Neuronal stem cell (in vitro differentiated cells): ENCODE data around the gene NHEJ1. TPM values are rescaled to one million over a fixed set of nuclear protein-coding genes. Genes with fewer than 3 reads are reported as not detected.
A peak's percentile ranks its signal among the peaks of the same experiment; 100 is the strongest.

Experiments
- DNase-seq: peaks from one replicate; pipeline ENCODE4 v3.0.0-alpha.2; 2013; ENCODE audit warnings: low spot score
- H2AFZ ChIP-seq: one replicate; pipeline ENCODE4 v1.6.1; 2013; ENCODE audit warnings: mild to moderate bottlenecking, low read length, inconsistent platforms
- H2AK5ac ChIP-seq: 2 replicates; pipeline ENCODE4 v1.6.1; 2013; ENCODE audit warnings: low read depth, mild to moderate bottlenecking, inconsistent platforms, low read length, moderate library complexity, mixed read lengths
- H2BK120ac ChIP-seq: 2 replicates; pipeline ENCODE4 v1.6.1; 2013; ENCODE audit warnings: low read depth, mild to moderate bottlenecking, inconsistent platforms, low read length, moderate library complexity, mixed read lengths
- H2BK12ac ChIP-seq: one replicate; pipeline ENCODE4 v1.6.1; 2013; ENCODE audit warnings: low read length, inconsistent platforms
- H2BK15ac ChIP-seq: 2 replicates; pipeline ENCODE4 v1.6.1; 2013; ENCODE audit warnings: mild to moderate bottlenecking, low read length, inconsistent platforms, mixed read lengths
- H2BK5ac ChIP-seq: one replicate; pipeline ENCODE4 v1.6.1; 2013; ENCODE audit warnings: inconsistent platforms, mild to moderate bottlenecking, low read length, moderate library complexity
- H3K14ac ChIP-seq: one replicate; pipeline ENCODE4 v1.6.1; 2013; ENCODE audit warnings: low read length, inconsistent platforms
- H3K18ac ChIP-seq: 2 replicates; pipeline ENCODE4 v1.6.1; 2013; ENCODE audit warnings: low read length, inconsistent platforms
- H3K23ac ChIP-seq: 2 replicates; pipeline ENCODE4 v1.6.1; 2013; ENCODE audit warnings: low read depth, mild to moderate bottlenecking, mixed read lengths, low read length, inconsistent platforms; ENCODE audit not compliant: poor library complexity
- H3K27ac ChIP-seq: replicated peaks from 3 replicates; pipeline ENCODE4 v1.5.1; 2013; ENCODE audit warnings: low read length, inconsistent platforms
- H3K27me3 ChIP-seq, 3 experiments: 2 replicates each; pipeline ENCODE4 v1.6.1; 2013; ENCODE audit warnings: low read length in 3 of 3, mild to moderate bottlenecking in 2 of 3, inconsistent platforms in 1 of 3, low read depth in 1 of 3, mixed read lengths in 1 of 3, moderate library complexity in 1 of 3; ENCODE audit not compliant: control insufficient read depth in 3 of 3, insufficient read depth in 3 of 3
- H3K36me3 ChIP-seq, 2 donors: replicated peaks in 1 of 2; 2 replicates each; pipeline ENCODE4 v1.6.1; 2013; ENCODE audit warnings: low read length in 2 of 2; ENCODE audit not compliant: control insufficient read depth in 2 of 2, insufficient read depth in 2 of 2
- H3K4ac ChIP-seq: 2 replicates; pipeline ENCODE4 v1.6.1; 2013; ENCODE audit warnings: inconsistent platforms, mild to moderate bottlenecking, low read length, moderate library complexity
- H3K4me1 ChIP-seq, 2 donors: 1 replicate in 1 of 2; 2 replicates in 1 of 2; pipeline ENCODE4 v1.6.1; 2013; ENCODE audit warnings: low read length in 2 of 2, low read depth in 1 of 2; ENCODE audit not compliant: control insufficient read depth in 2 of 2, insufficient read depth in 1 of 2
- H3K4me2 ChIP-seq: one replicate; pipeline ENCODE4 v1.6.1; 2013; ENCODE audit warnings: mild to moderate bottlenecking, low read length, inconsistent platforms; ENCODE audit not compliant: insufficient read depth, poor library complexity, severe bottlenecking
- H3K4me3 ChIP-seq, 2 donors: 2 replicates each; pipeline ENCODE4 v1.5.1; 2013; ENCODE audit warnings: low read length in 2 of 2, mild to moderate bottlenecking in 2 of 2, inconsistent platforms in 1 of 2, moderate library complexity in 1 of 2
- H3K79me1 ChIP-seq: one replicate; pipeline ENCODE4 v1.6.1; 2013; ENCODE audit warnings: low read depth, mild to moderate bottlenecking, inconsistent platforms, low read length, moderate library complexity
- H3K9ac ChIP-seq: one replicate; pipeline ENCODE4 v1.6.1; 2013; ENCODE audit warnings: mild to moderate bottlenecking, low read depth, low read length, inconsistent platforms; ENCODE audit not compliant: poor library complexity
- H3K9me3 ChIP-seq, 2 donors: replicated peaks in 1 of 2; 2 replicates each; pipeline versions ENCODE3 to v1.6.1; 2013; ENCODE audit warnings: low read length in 2 of 2, mild to moderate bottlenecking in 2 of 2, inconsistent platforms in 1 of 2, low read depth in 1 of 2, mixed read lengths in 1 of 2, moderate library complexity in 1 of 2; ENCODE audit not compliant: control insufficient read depth in 2 of 2, insufficient read depth in 1 of 2
- H4K8ac ChIP-seq: one replicate; pipeline ENCODE4 v1.6.1; 2013; ENCODE audit warnings: low read depth, mild to moderate bottlenecking, inconsistent platforms, low read length, moderate library complexity
- H4K91ac ChIP-seq: one replicate; pipeline ENCODE4 v1.6.1; 2013; ENCODE audit warnings: low read length, low read depth, mild to moderate bottlenecking, inconsistent platforms; ENCODE audit not compliant: poor library complexity
- WGBS, 2 donors: extraction: QIAGEN DNeasy Blood & Tissue Kit; methylation state at CpG; one replicate each; pipeline ENCODE4 v1.1.7; 2013; ENCODE audit warnings: missing lambda C conversion rate in 2 of 2, mixed read lengths in 1 of 2; ENCODE audit not compliant: insufficient read length in 2 of 2, insufficient replicate concordance in 1 of 2; ENCODE audit errors: extremely low coverage in 2 of 2; 5-methylcytosine and 5-hydroxymethylcytosine counted together
- polyA plus RNA-seq, 2 experiments: library from polyadenylated mRNA; stranded (reverse); fragments of 200-250 nt; gene quantifications; one replicate each; pipeline ENCODE4 v1.2.3, GENCODE V29; 2013

Gene NHEJ1, protein sequence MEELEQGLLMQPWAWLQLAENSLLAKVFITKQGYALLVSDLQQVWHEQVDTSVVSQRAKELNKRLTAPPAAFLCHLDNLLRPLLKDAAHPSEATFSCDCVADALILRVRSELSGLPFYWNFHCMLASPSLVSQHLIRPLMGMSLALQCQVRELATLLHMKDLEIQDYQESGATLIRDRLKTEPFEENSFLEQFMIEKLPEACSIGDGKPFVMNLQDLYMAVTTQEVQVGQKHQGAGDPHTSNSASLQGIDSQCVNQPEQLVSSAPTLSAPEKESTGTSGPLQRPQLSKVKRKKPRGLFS
- polyA plus RNA-seq (2013, experiment 1 of 2) = 13.9 TPM
- polyA plus RNA-seq (2013, experiment 2 of 2) = 14.3 TPM

DNA sequence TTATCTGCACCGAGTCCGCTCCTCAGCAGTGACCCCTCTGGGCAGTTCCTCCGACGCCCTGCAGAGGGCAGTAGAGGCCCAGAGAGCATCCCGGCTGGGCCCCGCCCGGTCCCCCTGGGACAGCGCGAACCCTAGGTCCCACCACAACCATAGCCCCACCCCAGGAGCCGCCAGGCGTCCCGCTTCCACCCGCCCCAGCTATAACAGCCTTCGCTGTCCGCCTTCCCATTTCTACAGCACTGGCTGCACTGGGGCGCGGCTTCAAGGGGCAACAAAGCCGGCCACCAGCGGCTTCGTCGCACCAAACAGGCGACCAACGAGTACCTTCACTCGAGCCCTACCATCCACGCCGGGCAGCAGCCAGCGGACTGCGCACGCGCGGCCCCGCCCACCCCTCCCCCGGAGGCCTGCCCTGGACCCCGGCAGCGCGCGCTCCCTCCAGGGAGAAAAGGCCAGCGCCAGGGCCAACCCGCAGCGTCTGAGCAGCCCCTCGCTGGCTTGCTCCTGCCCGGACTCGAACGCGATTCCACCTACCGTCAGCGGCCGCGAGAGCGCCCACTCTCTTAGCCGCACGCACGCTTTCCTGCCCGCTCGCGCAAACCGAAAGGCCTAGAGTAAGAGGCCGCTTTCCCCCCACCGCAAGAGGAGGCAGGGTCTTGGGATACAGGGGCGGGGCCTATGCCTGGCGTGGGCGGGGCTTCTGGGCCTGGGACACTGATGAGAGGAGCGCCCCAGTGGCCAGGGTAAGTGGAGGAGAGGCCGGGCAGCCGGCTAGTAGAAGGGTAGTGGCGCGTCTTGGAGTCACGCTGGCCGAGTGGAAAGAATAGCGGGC, at the start of gene NHEJ1:
TSS of gene NHEJ1 (minus strand) at position 630 of the 832 bp plus-strand sequence. CDS start 2,453 bp downstream, outside the sequence.
- Histone ChIP-seq H3K4me3 (peak within 1 kb of the TSS; percentile 66 to 90), H3K9ac (peak within 1 kb of the TSS; percentile 97), H3K36me3 (peaks cover 0 to 18% of the 10 kb centered on the region in 2 donors), H2BK12ac (no peak within 1 kb of the TSS), H4K91ac (no peak within 1 kb of the TSS), H3K4me1 (peaks cover 5 to 8% of the 10 kb centered on the region in 2 donors), H4K8ac (no peak within 1 kb of the TSS), H3K18ac (peak within 1 kb of the TSS; percentile 100), H3K4ac (no peak within 1 kb of the TSS), H3K23ac (peak within 1 kb of the TSS; percentile 74), H3K9me3 (no peaks in the 10 kb centered on the region), H3K14ac (no peak within 1 kb of the TSS), H3K27me3 (no peaks in the 10 kb centered on the region), H2AK5ac (no peak within 1 kb of the TSS), H3K27ac (peak within 1 kb of the TSS; percentile 93), H3K4me2 (peak within 1 kb of the TSS; percentile 93), H3K79me1 (no peaks in the 10 kb centered on the region), H2BK120ac (no peak within 1 kb of the TSS), H2BK15ac (peak within 1 kb of the TSS; percentile 50), H2BK5ac (peak within 1 kb of the TSS; percentile 58), H2AFZ (peak within 1 kb of the TSS; percentile 98)
- no CpG with 5 or more reads among the region's 70 CpGs for WGBS, 2 donors
- peak; percentile 93 for DNase-seq

DNA sequence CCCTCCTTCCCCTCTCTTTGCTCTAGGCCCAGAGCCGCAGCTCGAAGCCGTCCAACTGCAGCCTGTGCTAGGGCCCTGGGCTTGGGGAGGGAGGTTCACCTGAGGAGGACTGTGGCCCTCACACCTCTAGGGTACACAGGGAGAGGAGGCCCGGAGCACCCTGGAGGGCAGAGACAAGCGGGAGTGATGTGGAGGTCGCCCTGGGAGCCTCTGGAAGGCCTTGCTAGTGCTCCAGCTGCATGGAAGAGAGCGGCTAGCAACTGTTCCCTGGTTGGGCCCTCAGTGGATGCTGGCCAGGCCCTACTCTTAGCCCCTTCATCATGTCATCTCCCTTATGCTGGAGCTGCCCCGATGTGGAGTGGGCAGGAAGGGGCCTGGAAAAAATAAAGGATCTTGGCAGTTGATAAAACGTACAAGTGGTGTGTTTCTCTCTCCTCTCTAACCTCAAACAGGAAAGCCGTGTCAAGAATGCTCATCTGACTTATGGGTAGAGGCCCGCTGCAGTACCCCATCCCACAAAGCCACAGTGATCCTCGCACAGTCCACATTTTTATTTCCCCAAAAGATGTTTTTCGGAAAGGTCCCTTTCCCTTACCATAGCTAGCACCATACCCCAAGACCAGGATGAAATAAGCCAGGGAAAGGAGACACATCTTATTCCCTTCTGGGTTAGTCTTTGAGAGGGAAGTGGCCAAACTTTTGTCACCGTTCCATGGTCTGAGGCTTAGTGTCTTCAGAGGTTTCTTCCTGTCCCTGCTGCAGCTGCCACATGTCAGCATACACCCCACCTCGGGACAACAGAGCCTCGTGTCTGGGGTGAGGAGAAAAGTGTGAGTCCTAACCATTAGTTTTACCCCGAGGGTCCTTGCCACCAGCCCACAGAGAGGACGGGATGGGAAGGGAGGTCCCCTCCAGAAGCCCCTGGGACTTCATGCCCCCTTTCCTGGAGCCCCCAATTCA, 48.9 kb upstream of the NHEJ1 start:
- Histone ChIP-seq H2AFZ (no peak overlapping the region), H3K36me3 (peaks cover 47 to 62% of the 10 kb centered on the region in 2 donors), H3K4me1 (peaks cover 7 to 8% of the 10 kb centered on the region in 2 donors), H3K9me3 (peaks cover 0 to 2% of the 10 kb centered on the region in 2 donors), H3K14ac (no peak overlapping the region), H3K27me3 (no peaks in the 10 kb centered on the region), H3K4me2 (no peak overlapping the region), H3K23ac (no peak overlapping the region), H3K4ac (no peak overlapping the region), H4K91ac (no peak overlapping the region), H3K9ac (peak overlapping the region; percentile 24), H2BK15ac (no peak overlapping the region), H2AK5ac (no peak overlapping the region), H2BK5ac (no peak overlapping the region), H3K27ac (no peak overlapping the region), H3K18ac (no peak overlapping the region), H3K79me1 (no peaks in the 10 kb centered on the region), H2BK120ac (no peak overlapping the region), H3K4me3 (no peak overlapping the region), H2BK12ac (no peak overlapping the region), H4K8ac (no peak overlapping the region)
- no CpG with 5 or more reads among the region's 18 CpGs for WGBS, 2 donors
- DNase-seq = no peak

DNA sequence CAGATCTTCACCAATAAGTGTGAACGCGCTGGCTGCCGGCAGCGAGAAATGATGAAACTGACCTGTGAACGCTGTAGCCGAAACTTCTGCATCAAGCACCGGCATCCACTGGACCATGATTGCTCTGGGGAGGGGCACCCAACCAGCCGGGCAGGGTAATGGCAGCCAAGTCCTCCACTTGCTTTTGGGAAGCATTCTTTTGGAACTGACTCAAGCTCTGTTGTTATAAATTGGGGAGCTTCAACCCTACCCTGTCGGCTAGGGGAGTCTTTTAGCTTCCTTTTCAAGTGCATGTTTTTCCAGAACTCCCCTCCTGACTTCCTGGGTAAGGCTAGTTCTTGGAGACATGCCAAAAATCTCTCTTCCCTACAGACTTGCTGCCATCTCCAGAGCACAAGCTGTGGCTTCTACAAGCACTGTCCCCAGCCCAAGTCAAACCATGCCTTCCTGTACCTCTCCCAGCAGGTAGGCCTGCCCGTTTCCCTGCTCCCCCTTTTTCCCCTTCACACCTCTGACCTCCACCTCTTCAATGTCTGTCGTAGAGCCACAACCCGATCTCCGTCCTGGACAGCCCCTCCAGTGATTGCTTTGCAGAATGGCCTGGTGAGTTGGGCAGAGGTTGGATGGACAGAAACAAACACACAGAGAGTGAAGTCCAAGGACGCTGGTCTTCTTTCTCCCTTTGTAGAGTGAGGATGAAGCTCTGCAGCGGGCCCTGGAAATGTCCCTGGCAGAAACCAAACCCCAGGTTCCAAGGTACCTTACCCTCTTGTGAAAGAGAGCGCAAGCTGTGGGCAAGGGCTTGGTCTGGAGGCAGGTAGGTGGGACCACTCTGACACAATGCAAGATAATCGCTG, 47.5 kb upstream of the NHEJ1 start:
- Histone ChIP-seq H3K4me2 (no peak overlapping the region), H3K9ac (no peak overlapping the region), H2BK120ac (no peak overlapping the region), H3K4me1 (peaks cover 7 to 8% of the 10 kb centered on the region in 2 donors), H2AK5ac (no peak overlapping the region), H3K23ac (no peak overlapping the region), H3K9me3 (peaks cover 0 to 2% of the 10 kb centered on the region in 2 donors), H2AFZ (no peak overlapping the region), H3K27ac (no peak overlapping the region), H2BK15ac (no peak overlapping the region), H3K4ac (no peak overlapping the region), H2BK5ac (no peak overlapping the region), H3K14ac (no peak overlapping the region), H3K79me1 (no peaks in the 10 kb centered on the region), H3K36me3 (peaks cover 35 to 48% of the 10 kb centered on the region in 2 donors), H3K18ac (no peak overlapping the region), H4K91ac (no peak overlapping the region), H3K4me3 (no peak overlapping the region), H2BK12ac (no peak overlapping the region), H4K8ac (no peak overlapping the region), H3K27me3 (no peaks in the 10 kb centered on the region)
- no CpG with 5 or more reads among the region's 17 CpGs for WGBS, 2 donors
- DNase-seq = no peak
